GM18505 (cell line): ENCODE measurements around the gene OPA1.

Experiments used
- ATAC-seq: cut with Tn5 transposase; IDR thresholded peaks from one replicate; pipeline ENCODE4 v1.9.1; 2021; ENCODE audit not compliant: unreplicated experiment
- POLR2A ChIP-seq: IDR thresholded peaks from 4 replicates; pipeline ENCODE4 v1.6.1; 2011; ENCODE audit warnings: borderline replicate concordance; ENCODE audit not compliant: insufficient read depth, insufficient read length; ENCODE audit errors: extremely low read depth

OPA1 gene

GRCh38 chr3:193592841-193593667, at the start of gene OPA1:
OPA1 (plus strand) TSS chr3:193593208; CDS start chr3:193593378, 170 bp downstream.
- peak; percentile 98 for ATAC-seq
- TF ChIP-seq POLR2A = peak; percentile 83

GRCh38 chr3:193544289-193544688, 48.7 kb upstream of the OPA1 start:
- ATAC-seq = no peak
- no peak for TF ChIP-seq POLR2A

GRCh38 chr3:193545304-193545703, 47.7 kb upstream of the OPA1 start:
- ATAC-seq = no peak
- TF ChIP-seq POLR2A = no peak

GRCh38 chr3:193546129-193546528, 46.9 kb upstream of the OPA1 start:
- TF ChIP-seq POLR2A = no peak
- ATAC-seq = no peak

GRCh38 chr3:193548406-193548805, 44.6 kb upstream of the OPA1 start:
- ATAC-seq = no peak

GRCh38 chr3:193552923-193553322, 40.1 kb upstream of the OPA1 start:
- TF ChIP-seq POLR2A = no peak
- ATAC-seq = no peak

More at GRCh38 chr3:193548406-193548805, 44.6 kb upstream of the OPA1 start:
- no peak for TF ChIP-seq POLR2A

- TF ChIP-seq POLR2A = no peak
- ATAC-seq = no peak
These were observed 39.4 kb upstream of the OPA1 start for GRCh38 chr3:193553586-193553985.

GRCh38 chr3:193554811-193555210, 38.2 kb upstream of the OPA1 start, which contains the start of gene ATP13A4:
ATP13A4 (minus strand) TSS chr3:193554895; CDS start chr3:193554799, 96 bp downstream.
- no peak for ATAC-seq
- no peak for TF ChIP-seq POLR2A

GRCh38 chr3:193556841-193557240, 36.2 kb upstream of the OPA1 start:
- ATAC-seq = no peak
- no peak for TF ChIP-seq POLR2A

- no peak for TF ChIP-seq POLR2A
- ATAC-seq = no peak
These were observed 33.9 kb upstream of the OPA1 start for GRCh38 chr3:193559100-193559499.

GRCh38 chr3:193560091-193560490, 32.9 kb upstream of the OPA1 start:
- no peak for TF ChIP-seq POLR2A
- ATAC-seq = no peak

- ATAC-seq = no peak
- TF ChIP-seq POLR2A = no peak
These were observed 32.1 kb upstream of the OPA1 start for GRCh38 chr3:193560870-193561269.

GRCh38 chr3:193563426-193563825, 29.6 kb upstream of the OPA1 start:
- no peak for ATAC-seq
- no peak for TF ChIP-seq POLR2A

GRCh38 chr3:193564012-193564411, 29.0 kb upstream of the OPA1 start:
- ATAC-seq = no peak
- TF ChIP-seq POLR2A = no peak
